ENCODE results near the gene PCDH8.

PCDH8 gene

GRCh38 chr13:52811841-52812240 is 36.6 kb downstream of the PCDH8 start:
- DNase-seq, result no peak

DNA sequence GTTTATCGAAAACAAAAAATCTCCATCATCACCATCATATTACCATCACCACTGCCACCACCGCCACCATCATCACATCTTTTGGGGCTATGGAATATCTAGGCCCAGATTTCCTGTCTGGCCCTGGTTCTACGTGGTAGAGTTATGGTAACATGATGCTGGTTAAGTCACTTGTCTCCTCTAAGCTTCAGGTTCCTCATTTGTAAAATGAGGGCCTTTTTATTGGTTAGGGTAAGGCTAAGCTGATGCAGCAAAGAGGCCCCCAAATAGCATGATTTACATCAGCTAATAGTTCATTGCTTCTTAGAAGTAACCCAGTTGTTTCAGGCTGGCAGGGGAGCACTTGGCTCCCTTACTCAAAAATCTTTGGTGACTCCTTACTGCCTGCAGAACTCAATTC is 37.9 kb downstream of the PCDH8 start:
- no peak for DNase-seq

DNA sequence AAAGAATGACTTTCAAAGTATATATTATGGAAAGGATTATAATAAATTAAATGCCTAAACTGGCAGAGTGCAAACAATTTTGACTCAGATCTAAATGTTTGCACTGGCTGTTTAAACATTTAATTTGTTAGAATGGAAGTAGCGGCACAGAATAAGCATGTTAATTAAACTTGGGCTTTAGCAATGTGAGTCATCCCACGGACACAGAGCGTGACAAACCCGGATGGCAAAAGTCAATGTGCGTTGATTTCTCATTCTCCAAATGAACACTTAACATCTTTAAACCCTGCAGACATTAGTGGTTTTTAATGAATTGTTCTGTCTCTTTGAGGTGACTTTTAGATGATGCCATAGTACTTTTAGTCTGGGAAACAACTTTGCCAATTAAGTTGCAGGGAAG is 38.4 kb downstream of the PCDH8 start:
- DNase-seq, result no peak

GRCh38 chr13:52809310-52809769 is 39.1 kb downstream of the PCDH8 start:
- DNase-seq, result peak; percentile 6

- no peak for DNase-seq
Observed at GRCh38 chr13:52808842-52809219, 39.6 kb downstream of the PCDH8 start.

DNA sequence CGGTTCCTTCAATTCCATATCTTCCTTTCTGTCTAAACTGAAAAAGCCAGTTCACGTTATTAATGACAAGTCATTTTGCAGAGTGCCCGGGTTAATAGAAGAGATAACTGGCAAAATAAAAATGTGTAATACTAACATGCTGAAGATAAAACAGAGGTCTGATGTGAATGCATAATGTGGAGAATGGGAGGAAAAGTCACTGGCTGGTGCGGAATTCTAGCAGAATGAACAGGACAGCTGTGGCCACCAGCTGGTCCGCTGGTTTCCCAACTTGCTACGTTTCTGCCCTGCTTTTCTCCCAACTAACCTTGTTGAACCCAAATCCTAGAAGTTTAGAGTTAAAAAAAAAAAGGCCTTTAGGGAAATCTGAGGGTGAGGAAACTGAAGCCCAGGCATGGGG is 42.4 kb downstream of the PCDH8 start:
- no peak for DNase-seq

DNA sequence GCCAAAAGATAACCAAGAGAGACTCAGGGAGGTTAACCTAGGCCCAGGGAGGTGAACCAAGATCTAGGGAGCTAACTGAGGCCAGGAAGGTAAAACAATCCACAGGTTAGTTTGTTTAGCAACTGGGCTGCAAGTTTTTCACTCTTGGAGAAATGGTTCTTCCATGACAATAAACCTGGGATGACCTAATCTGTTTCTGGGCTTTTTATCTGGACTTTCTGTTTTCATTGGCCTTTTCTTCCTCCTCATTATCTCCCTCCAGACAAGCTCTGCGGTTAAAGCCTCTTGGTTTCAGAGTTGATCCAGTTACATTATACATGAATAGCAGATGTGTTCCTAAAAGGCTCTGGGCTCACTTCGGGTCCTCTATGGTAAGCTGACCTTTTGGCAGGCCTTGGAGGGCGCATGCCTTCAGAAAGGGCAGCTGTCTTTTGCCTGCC is 44.2 kb downstream of the PCDH8 start:
- no peak for DNase-seq

DNA sequence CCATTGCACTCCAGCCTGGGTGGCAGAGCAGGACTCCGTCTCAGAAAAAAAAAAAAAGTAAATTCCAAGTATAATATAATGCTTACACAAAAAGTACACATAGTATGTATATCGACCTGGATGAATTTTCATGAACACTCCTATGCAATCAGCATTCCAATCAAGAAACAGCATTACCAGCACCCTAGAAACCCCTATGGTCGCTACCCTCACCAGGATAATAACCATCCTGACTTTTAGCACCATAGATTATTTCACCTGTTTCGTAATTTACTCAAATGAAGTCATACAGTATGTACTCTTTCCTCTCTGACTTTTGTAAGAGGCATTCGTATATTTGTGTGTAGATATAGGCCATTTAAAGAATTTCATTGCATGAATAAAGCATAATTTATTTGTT is 47.6 kb downstream of the PCDH8 start:
- no peak for DNase-seq

DNA sequence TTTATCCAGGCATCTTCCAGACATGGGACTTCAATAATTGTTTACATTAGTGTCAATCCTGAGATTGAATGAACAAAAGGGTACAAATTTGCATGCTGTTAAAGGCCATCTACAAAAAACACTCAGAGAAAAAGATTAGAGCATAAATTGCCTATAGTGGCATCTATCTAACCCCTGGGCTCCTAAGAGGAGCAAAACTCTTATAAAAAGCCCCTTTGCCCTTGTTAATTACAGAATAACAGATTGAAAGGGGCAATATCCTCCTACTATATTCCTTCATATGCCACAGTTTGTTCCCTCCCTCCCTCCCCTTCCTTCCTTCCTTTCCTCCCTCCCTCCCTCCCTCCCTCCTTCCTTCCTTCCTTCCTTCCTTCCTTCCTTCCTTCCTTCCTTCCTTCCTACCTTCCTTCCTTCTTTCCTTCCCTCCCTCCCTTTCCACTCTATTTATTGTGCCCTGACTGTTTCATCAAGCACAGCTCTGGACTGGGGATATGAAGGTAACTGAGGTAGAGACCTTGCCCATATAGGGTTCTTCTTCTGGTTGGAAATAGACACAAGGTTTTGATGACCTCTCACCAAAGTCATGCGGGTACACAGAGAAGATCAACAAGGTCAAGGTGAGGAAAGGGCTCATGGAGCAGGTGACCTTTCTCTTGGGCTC is 49.5 kb downstream of the PCDH8 start:
- DNase-seq, result no peak

DNA sequence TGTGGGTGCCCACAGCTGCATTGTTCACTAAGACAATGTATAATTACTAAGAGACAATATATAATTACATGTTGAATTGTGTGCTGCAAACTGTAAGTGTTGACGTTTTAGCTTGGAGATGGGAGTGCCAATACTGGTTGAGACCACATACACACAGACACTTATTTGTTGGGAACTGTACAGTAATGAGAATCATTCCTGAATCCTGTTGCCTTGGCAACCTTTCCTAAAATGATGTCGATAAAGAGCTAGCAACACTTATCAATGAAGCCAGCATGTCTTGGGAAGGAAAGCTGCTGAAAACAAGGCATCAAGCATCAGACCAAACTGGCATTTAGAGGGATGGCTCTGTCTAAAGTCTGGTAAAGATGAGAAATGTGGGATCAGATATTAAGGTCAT is 51.3 kb downstream of the PCDH8 start:
- DNase-seq, result no peak

DNA sequence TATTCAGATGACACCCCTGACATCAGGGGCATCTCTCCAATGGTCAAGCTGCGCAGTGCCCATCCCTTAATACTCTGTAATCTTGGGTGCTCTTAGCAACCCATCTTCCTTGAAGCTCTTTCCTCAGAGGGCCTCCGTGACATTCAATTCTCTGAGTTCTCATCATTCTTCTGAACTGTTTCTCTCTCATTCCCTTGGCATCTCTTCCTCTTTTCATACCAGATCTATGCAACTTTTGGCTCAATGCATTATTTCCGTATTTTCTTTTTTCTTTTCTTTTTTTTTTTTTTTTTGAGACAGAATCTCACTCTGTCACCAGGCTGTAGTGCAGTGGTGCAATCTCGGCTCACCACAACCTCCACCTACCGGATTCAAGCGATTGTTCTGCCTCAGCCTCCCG is 53.9 kb downstream of the PCDH8 start:
- DNase-seq, result no peak

DNA sequence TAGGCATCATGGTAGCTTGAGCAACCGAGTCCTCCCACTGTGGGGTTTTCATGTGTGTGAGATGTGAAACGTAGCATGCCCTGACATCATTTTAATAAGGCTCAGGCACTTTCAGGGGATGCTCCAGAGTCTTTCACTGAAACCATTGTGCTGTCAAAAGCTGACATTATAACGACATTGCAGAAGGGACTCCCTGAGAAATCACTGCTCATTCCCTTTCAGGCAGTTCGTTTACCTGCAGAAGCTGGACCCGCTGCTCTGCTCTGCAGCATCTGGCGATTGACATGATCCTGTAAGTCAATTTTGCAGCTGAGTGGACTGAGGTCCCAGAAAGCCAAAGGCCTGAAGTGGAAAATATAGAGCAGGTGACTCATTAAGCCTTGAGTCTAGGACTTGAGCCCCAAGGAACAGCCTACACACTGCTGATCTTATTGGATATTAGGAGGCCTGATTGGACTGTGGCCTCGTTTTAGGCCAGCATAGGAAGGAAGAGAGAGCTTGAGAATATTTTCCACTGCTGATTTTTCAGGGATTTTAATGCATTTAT is 54.9 kb downstream of the PCDH8 start:
- DNase-seq, result no peak

Data from activated naive CD4-positive, alpha-beta T cell treated with Interleukin-2 at 50 U/mL for 16 hours (primary cell).